ENCODE results near the gene SAMHD1. TPM values are rescaled to one million over a fixed set of nuclear protein-coding genes. Genes with fewer than 3 reads are reported as not detected.
A peak's percentile ranks its signal among the peaks of the same experiment; 100 is the strongest.

Gene SAMHD1
- total RNA-seq, 1 donor, result 75.1 TPM

DNA sequence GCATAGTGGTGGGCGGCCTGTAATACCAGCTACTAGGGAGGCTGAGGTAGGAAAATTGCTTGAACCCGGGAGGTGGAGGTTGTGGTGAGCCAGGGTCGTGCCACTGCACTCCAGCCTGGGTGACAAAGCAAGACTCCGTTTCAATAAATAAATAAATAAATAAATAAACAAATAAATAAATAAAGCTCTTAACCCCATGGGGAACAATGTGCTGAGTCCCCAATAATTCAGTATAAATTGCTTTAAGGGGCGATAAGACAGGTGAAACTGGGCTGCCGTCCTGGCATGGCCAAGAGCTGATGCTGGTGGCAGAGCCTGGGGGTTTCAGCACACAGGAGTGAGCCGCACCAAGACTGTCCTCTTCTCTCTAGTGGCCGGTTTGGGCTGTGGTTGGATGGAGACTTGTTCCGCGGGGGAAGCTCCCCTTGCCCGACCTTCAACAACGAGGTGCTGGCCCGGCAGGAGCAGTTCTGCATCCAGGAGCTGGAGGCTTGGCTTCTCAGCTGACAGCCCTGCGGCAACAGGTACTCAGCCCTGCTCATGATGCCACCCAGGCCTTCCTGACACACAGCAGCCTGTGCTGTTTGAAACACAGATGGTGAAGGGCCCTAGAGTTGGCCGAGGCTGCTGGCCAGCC lies 62.5 kb downstream of the SAMHD1 start:
- no peak for TF ChIP-seq CTCF (IDR thresholded peaks at IDR 0.05; ENCODE audit: insufficient read depth, low read depth, low read length)
- no peak for DNase-seq (ENCODE audit: low read depth)
- no peak overlapping the region for H3K4me3 ChIP-seq (ENCODE audit: low read depth, low read length)

DNA sequence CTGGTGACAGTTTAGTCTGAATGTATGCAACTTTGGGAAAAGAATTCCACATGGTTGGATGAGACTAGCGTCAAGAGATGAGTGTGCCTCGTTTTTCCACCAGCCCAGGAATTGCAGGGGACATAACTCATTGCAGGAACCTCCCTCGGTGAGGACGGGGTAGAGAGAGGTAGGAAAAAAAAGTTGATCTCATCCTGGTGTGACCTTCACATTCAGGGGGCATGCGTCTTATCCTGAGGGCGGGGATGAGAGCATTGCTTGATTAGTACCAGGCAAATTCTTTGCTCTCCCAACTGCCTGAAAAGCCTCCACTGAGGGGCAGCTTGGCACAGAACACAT lies 63.8 kb downstream of the SAMHD1 start:
- no peak for TF ChIP-seq CTCF (IDR thresholded peaks at IDR 0.05; ENCODE audit: insufficient read depth, low read depth, low read length)
- no peak for DNase-seq (ENCODE audit: low read depth)
- no peak overlapping the region for H3K4me3 ChIP-seq (ENCODE audit: low read depth, low read length)

DNA sequence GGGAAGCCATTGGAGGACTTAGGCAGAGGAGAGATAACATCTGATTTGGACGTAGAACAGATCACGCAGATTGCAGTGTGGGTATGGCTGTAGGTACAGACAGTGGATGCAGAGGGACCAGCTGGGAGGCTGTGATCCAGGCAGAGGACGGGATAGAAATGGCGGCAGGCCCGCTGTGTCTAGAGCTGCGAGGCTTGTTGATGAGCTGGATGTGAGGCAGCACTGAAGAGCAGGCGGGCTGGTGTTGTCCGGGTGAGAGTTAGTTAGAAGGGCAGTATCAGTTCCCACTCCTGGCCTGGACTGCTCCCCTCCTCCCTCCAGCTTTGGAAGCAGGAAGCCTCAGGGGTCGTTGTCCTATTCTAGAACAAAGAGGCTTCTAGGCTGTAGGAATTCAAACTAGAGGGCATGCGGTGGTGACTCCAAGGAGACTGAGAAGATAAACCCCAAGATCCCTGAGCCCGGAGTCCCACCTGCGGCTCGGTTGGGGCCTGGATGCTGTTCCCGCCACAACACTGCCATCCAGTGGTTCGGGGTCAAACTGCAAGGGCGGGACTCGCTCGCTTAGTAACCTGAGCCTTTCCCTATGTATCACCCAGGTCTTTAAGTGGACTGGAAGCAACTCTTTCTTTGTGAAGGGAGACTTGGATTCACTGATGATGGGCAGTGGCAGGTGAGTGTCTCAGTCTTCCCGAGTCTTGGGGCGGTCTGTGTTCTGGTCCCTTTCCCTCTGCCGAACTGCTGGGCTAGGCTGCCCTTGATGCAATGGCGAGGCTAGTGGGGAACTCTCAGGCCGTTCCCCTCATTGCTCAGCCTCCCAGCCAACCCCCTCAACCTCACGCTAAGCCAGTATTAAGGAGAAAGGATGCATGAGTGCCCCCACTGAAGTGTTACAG lies 64.4 kb downstream of the SAMHD1 start:
- DNase-seq (ENCODE audit: low read depth), result peak; percentile 76
- H3K4me3 ChIP-seq (ENCODE audit: low read depth, low read length), result no peak overlapping the region
- peak; percentile 98 for TF ChIP-seq CTCF (IDR thresholded peaks at IDR 0.05; ENCODE audit: insufficient read depth, low read depth, low read length)

- TF ChIP-seq CTCF (IDR thresholded peaks at IDR 0.05; ENCODE audit: insufficient read depth, low read depth, low read length), result no peak
- H3K4me3 ChIP-seq (ENCODE audit: low read depth, low read length), result no peak overlapping the region
- no peak for DNase-seq (ENCODE audit: low read depth)
Measured at GRCh38 chr20:36885356-36885755, 66.2 kb downstream of the SAMHD1 start.

DNA sequence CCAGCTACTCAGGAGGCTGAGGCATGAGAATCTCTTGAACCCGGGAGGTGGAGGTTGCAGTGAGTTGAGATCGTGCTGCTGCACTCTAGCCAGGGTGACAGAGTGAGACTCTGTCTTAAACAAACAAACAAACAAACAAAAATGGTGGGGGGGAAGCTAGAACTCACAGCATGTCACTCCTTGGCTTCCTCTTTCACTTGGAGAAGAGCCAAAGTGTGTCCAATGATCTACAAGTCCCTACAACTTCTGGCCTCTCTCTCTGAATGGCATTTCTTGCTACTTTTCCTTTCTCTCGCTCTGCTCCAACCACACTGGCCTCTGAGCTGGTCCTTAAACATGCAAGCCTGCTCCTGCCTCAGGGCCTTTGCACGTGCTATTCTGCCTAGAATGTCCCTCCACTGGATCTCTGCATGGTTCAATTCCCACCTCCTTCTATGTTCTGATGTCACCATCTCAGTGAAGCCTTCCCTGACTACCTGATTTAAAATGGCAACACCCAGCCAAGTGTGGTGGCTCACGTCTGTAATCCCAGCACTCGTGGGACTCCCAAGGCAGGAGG lies 67.5 kb downstream of the SAMHD1 start:
- H3K4me3 ChIP-seq (ENCODE audit: low read depth, low read length), result no peak overlapping the region
- no peak for TF ChIP-seq CTCF (IDR thresholded peaks at IDR 0.05; ENCODE audit: insufficient read depth, low read depth, low read length)
- no peak for DNase-seq (ENCODE audit: low read depth)

GRCh38 chr20:36881888-36882287 lies 69.6 kb downstream of the SAMHD1 start:
- no peak for TF ChIP-seq CTCF (IDR thresholded peaks at IDR 0.05; ENCODE audit: insufficient read depth, low read depth, low read length)
- no peak overlapping the region for H3K4me3 ChIP-seq (ENCODE audit: low read depth, low read length)
- no peak for DNase-seq (ENCODE audit: low read depth)

Measured in fibroblast of villous mesenchyme (primary cell).